ENCODE measurements around the gene SMIM35.

- TF ChIP-seq CTCF (IDR thresholded peaks at IDR 0.05; ENCODE audit: insufficient read depth, low read length): no peak
- no peak for TF ChIP-seq GABPA (IDR thresholded peaks at IDR 0.05; ENCODE audit: low read depth)
- TF ChIP-seq POLR2AphosphoS5 (IDR thresholded peaks at IDR 0.05; ENCODE audit: low read depth): no peak
Measured at GRCh38 chr11:117992620-117993019, 94.1 kb downstream of the SMIM35 start.

Data from HL-60 (cell line).